ENCODE data around the gene BUD23.

GRCh38 chr7:73669858-73670385, 13.5 kb upstream of the BUD23 start:
- TF ChIP-seq, protein P1, sequence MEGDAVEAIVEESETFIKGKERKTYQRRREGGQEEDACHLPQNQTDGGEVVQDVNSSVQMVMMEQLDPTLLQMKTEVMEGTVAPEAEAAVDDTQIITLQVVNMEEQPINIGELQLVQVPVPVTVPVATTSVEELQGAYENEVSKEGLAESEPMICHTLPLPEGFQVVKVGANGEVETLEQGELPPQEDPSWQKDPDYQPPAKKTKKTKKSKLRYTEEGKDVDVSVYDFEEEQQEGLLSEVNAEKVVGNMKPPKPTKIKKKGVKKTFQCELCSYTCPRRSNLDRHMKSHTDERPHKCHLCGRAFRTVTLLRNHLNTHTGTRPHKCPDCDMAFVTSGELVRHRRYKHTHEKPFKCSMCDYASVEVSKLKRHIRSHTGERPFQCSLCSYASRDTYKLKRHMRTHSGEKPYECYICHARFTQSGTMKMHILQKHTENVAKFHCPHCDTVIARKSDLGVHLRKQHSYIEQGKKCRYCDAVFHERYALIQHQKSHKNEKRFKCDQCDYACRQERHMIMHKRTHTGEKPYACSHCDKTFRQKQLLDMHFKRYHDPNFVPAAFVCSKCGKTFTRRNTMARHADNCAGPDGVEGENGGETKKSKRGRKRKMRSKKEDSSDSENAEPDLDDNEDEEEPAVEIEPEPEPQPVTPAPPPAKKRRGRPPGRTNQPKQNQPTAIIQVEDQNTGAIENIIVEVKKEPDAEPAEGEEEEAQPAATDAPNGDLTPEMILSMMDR (IDR thresholded peaks at IDR 0.05), result no peak
- no peak for TF ChIP-seq POLR2A (IDR thresholded peaks at IDR 0.05)
